Limb (tissue), 2 donors: ENCODE data around the gene STK16.
"Not testable (repeated sequence)": the region's sequence is repeated elsewhere in the genome, so short reads cannot be mapped to it uniquely, and the experiment has no call there.

Experiments
- DNase-seq, 2 donors: peaks; one replicate each; pipeline ENCODE4 v3.0.0-alpha.2; 2016; ENCODE audit errors: extremely low spot score in 2 of 2

STK16 gene, protein sequence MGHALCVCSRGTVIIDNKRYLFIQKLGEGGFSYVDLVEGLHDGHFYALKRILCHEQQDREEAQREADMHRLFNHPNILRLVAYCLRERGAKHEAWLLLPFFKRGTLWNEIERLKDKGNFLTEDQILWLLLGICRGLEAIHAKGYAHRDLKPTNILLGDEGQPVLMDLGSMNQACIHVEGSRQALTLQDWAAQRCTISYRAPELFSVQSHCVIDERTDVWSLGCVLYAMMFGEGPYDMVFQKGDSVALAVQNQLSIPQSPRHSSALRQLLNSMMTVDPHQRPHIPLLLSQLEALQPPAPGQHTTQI

DNA sequence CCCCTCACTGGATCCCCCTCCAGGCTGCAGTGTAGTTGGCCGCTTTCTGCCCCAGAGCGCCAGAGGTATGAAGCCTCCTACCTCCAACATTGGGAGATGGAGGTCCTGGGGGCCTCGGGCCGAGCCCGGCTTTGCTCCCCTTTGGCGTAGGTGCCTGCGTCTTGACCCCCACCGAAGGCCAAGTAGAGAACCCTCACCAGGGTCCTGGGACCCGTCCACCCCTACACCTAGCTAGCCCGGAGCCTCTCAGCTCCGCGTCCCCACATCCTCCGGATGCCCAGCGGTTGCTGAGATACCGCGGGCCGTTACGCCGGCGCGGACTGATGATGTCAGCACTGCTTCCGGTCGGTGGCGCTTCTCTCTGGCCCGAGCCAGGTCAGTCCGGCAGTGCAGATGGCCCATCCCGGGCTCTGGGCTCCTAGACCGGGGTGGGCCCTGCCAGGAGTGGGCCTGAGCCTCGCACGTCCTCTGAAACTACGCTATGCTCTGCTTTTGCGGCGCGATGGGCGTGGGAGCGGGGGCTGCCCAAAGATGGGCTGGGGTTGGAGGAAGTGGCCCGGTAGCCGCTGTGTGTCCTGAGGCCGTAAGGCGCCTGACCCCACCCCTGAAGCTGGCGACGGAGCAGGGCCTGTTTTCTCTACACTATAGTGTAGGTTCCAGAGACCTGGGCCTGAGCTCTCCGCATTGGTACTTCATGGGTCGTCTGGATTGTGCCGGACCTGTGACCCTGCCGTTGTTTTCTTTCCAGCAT is at the start of gene STK16, which contains the start of gene GLB1L:
Gene STK16, plus strand, starts transcription at position 332 of the 751 bp plus-strand sequence. CDS start 521 bp downstream, outside the sequence.
Gene GLB1L, minus strand, starts transcription at position 297 of the 751 bp plus-strand sequence. CDS start 1,871 bp downstream, outside the sequence.
- peak; percentile 91 to 96 for DNase-seq

GRCh38 chr2:219197388-219197787 is 47.9 kb upstream of the STK16 start:
- no peak for DNase-seq

- no peak for DNase-seq
These were observed 46.3 kb upstream of the STK16 start for GRCh38 chr2:219198974-219199373.

GRCh38 chr2:219199470-219200211 is 45.6 kb upstream of the STK16 start:
- no peak for DNase-seq

DNA sequence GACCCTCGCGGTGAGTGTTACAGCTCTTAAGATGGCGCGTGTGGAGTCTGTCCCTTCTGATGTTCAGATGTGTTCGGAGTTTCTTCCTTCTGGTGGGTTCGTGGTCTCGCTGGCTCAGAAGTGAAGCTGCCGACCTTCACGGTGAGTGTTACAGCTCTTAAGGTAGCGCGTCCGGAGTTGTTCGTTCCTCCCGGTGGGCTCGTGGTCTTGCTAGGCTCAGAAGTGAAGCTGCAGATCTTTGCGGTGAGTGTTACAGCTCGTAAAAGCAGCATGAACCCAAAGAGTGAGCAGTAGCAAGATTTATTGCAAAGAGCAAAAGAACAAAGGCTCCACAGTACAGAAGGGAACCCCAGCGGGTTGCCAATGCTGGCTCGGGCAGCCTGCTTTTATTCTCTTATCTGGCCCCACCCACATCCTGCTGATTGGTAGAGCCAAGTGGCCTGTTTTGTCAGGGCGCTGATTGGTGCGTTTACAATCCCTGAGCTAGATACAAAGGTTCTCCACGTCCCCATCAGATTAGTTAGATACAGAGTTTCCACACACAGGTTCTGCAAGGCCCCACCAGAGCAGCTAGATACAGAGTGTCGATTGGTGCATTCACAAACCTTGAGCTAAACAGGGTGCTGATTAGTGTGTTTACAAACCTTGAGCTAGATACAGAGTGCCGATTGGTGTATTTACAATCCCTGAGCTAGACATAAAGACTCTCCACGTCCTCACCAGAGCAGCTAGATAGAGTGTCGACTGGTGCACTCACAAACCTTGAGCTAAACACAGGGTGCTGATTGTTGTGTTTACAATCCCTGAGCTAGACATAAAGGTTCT is 44.6 kb upstream of the STK16 start:
- not testable (repeated sequence) for DNase-seq

GRCh38 chr2:219201331-219201730 is 43.9 kb upstream of the STK16 start:
- not testable (repeated sequence) for DNase-seq

DNA sequence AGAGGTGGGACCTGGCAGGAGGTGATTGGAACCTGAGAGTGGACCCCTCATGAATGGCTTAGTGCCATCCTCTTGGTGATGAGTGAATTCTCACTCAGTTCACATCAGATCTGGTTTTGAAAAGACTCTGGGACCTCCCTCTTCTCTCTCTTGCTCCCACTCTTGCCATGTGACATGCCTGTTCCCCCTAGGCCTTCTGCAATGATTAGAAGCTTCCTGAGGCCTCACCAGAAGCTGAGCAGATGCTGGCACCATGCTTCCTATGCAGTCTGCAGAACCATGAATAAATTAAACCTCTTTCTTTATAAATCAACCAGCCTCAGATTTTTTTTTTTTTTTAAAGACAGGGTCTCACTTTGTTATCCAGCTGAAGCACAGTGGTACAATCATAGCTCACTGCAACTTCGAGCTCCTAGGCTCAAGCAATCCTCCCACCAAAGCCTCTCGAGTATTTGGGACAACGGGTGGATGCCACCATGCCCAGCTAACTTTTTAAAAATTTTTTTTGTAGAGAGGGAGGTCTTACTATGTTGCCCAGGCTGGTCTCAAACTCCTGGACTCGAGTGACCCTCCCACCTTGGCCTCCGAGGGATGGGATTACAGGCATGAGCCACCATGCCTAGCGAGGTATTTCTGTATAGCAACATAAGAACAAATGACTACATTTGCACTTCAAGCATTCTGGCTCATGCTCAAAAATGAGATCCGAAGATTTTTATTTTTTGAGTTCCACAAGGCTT is 40.7 kb upstream of the STK16 start:
- DNase-seq = no peak

DNA sequence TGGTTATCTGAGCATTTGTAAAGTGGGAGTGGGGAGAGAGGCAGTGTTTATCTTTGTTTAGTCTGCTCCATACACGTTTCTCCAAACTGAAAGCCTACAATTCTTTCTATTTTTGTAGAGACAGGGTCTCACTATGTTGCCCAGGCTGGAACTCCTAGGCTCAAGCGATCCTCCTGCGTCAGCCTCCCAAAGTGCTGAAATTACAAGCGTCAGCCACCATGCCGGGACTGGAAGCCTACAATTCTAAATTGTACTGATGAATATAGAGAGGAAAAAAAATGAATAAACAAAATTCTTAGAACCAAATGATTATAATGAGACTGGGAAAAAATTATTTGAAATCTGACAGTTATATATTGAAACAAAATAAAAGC is 40.1 kb upstream of the STK16 start:
- no peak for DNase-seq

GRCh38 chr2:219205981-219206327 is 39.3 kb upstream of the STK16 start:
- no peak for DNase-seq

DNA sequence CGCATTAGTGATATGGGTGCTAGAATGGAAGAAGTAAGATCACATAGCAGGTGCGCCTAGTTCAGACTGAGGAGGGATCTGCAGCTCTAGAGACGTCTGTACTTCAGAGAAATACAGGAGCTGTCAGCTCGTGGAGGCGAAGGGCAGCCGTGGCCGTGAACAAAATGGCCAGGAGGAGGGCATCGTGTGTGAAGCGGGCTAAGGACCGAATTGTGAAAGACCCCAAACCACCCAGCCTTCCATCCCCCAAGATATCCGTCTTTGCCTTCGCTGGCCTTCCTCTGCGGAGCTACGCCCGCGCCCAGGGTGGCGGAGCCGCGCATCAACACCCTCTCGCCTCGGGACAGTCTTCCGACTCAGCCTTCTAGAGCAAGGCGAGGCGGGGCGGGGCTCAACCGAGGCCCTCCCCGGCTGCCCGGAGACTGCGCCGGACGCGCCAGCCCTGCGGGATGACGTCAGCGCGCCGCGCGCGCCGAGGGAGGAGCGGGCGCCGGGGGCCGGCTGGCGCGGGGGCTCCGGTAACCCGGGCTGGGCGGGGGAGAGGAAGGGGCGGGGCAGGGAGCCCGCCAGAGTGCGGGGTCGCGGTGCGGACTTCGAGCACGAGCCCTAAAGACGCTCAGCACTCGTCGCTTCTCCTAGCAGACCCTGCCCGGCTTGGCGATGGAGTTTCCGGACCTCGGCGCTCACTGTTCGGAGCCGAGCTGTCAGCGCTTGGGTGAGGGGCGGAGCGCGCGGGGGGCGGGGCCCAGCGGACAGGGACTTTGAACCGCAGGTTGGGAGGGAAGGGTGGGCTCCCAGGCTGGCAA is 38.7 kb upstream of the STK16 start, which contains the start of gene ZFAND2B:
Gene ZFAND2B, plus strand, starts transcription at position 455 of the 806 bp plus-strand sequence. Its CDS starts 206 bp downstream, at position 661.
- DNase-seq = peak; percentile 94 to 98

- DNase-seq = no peak
These were observed 38.0 kb upstream of the STK16 start for GRCh38 chr2:219207134-219207883.

GRCh38 chr2:219207884-219208740 is 37.2 kb upstream of the STK16 start:
- DNase-seq = no peak

GRCh38 chr2:219209236-219210195 is 35.8 kb upstream of the STK16 start:
- no peak for DNase-seq

DNA sequence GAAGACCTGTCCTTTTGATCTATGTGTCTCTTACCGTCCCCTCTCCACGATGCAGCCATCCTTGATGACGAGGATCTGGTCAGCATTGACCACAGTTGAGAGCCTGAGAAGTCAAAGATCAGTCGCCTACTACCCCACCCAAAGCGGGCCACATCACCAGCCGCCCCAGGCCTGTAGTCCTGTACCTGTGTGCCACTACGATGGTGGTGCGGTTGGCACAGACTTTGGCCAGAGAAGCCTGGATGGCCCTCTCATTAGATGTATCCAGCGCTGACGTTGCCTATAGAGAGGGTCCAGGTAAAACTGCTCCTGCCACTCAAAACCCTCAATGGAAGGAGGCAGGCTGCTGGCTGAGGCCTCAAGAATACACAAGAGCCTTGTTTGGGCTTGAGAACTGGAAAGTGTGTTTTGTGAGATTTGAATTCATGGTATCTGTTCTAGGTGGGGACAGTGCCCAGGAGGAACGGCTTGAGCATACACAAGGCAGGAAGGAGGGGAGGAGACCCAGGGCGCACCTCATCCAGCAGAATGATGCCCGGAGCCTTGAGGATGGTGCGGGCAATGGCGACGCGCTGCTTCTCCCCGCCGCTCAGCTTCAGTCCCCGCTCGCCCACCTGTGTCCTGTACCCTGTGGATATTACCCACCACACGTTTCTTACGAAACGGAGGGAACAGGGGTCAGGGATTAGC is 34.9 kb upstream of the STK16 start:
- no peak for DNase-seq

DNA sequence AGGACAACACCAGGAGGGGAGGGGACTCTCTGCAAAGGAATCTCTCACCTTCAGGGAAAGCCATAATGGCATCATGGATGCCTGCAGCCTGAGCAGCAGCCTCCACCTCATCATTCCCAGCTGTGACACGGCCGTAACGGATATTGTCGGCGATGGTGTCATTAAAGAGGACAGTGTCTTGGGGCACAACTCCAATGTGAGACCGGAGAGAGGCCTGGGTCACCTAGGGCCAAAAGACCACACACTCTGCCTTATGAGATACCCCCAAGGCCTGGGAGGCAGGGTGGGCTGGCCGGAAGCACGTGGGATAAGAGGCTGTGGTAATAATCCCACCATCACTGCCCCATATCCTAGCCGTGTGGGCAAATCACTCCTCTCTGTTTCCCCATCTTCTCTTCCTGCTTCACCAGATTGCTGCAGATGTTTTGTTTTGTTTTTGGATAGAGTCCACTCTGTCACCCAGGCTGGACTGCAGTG is 34.4 kb upstream of the STK16 start:
- no peak for DNase-seq

GRCh38 chr2:219213026-219213415 is 32.3 kb upstream of the STK16 start:
- no peak for DNase-seq
